HG02623 (cell line): ENCODE results near the gene TSC22D1.

Source experiments
- ATAC-seq: cut with Tn5 transposase; IDR thresholded peaks from one replicate; pipeline ENCODE4 v1.9.1; 2021; ENCODE audit warnings: moderate library complexity; ENCODE audit not compliant: unreplicated experiment

The TSC22D1 gene

DNA sequence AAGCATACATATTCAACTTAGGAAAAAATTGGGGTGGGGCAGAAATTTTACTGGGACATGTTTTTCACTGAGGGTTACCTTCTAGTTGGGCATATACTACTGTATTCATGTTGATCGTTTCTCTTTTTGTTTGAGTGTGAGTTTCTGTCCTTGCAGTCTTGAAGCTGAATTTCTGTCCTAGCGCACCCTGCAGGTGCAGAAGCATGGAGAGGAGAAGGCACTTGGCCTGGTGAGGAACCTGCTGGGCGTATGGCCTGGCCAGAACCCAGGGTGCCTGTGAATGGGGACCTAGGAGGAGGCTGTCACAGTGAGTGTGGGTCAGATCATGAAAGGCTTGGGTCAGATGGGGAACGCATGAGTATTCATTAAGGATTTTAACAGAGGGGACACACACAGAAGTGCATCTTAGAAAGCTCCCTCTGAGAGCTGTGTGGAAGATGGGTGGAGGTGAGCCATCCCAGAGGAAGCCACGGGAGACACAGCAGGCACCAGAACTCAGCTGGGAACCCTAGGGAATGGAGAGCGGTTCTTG, 165.7 kb downstream of the TSC22D1 start:
- no peak for ATAC-seq

DNA sequence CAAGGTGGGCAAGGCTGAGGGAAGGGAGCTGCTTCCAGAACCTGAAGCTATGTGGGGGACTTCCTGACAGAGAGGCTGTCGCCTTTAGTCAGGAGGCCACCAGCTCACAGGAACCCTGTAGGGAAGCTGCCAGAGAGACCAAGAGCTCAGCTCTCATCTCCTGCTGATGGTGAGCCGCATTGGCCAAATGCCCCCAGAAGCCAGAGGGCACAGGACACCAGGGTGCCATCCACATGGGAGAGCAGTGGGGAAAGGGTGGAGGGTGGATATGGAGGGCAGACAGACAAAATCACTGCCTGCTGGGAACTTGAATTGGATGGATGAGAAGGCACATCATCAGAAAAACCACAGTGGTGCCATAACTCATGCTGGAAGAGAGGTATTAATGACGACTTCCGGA, 166.5 kb downstream of the TSC22D1 start:
- no peak for ATAC-seq

DNA sequence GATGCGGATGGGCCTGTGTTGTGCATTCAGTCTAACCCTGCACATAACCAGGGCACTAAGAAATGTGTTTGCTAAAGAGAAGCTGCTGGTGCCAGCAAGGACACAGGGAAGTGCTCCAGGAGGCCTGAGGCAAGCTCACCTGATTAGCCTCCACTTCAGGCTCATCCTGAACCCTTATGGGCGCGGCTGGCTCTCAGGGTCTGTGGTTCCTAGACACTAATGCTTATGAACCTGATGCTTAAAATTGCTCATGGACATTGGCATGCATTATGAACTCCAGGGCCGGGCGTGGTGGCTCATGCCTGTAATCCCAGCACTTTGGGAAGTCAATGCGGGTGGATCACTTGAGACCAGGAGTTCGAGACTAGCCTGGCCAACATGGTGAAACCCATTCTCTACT, 168.2 kb downstream of the TSC22D1 start:
- no peak for ATAC-seq

DNA sequence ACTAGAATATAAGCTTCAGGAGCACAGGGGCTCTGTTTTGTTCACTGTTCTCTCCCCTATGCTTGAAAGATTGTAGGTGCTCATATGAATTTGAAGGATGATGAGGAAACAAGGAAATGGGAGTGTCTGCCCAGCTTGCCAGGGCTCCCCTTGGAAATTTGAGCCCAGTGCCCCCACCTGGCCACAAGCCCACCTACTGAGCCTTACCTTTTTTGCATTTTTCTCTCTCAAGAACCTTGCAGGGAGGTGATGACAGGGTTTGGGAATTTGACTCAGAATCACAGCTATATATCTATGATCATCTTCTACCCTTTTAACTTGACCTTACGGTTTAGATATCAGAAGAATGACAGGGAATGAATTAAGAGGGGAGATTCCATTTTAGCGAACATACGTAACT, 168.8 kb downstream of the TSC22D1 start:
- no peak for ATAC-seq

DNA sequence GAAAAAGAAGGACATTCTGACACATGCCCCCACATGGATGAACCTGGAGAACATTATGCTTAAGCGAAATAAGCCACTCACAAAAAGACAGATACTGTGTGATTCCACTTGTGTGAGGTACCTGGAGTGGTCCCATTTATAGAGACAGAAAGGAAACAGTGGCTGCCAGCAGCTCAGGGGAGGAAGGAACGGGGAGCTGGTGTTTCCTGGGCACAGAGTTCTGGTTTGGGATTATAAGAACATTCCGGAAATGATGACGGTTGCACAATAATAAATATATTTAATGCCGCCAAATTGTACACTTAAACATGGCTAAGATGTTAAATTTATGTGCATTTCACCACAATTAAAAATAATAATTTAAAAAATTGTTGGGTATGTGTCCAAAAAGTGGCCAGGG, 169.5 kb downstream of the TSC22D1 start:
- ATAC-seq = no peak

DNA sequence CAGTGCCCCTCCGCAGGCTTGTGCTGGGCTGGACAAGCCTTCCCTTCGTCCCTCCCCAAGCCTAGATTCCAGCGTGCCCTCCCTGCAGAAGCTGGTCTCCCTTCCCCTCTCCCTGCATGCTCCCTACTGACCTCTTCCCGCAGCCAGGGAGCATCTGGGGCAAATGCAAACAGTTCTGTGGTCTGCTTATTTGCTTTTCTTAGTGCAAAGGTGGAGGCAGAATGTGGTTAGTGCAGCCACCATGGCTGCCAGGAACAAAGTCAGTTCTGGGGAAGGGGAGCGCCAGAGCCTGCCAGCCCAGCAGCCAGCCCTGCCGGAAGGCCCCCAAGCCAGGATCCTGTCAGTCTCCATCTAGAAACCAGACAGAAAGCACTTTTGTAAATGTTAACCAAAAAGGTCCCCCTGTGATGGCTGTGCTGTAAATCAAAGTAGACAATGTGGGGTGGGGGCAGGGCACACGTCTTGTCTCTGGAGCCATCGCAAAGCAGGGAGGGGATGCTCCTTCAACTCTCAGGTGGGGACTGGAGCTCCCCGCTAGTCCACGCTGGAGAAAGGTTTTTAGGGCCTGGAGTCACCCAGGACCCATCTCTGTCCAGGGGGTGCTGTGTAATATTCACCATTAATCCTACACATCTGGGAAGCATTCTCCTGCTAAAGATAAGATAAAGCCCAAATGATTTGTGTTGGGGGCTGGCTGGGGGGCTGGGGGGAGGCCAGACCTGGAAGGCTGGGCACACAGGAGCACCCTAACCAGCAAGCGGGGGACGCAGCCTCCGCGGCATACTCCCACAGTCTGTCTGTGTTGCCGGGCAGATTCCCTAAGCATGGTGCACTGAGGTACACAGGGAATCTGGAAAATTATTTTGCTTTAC, 171.6 kb downstream of the TSC22D1 start:
- ATAC-seq = no peak

DNA sequence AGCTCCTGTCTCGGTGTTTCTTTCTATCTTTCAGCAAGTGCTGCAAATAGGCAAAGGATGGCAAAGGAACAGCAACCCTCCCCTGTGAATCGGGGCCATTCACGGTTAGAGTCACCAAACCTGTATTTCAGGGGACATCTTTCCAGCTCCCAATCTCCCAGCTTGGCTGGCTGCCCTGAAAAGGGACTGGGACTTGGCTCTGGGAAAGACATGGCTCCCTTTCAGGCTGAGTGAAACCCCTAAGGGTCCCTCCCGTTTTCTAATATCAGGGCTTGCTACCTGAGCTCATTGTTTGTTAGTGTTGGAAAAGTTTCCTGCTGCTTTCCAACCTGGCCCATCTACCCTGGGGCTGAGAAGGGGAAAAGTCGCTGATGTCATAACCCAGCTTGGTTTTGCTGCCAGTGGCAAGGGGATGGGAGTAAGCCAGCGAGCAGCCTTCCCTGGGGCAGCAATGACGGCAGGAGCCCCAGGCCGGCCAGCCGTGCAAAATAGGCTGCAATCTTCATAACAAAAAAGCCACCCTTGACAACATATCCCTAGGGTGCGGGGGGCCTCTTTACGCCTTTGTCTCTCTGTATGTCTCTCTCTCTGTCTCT, 172.6 kb downstream of the TSC22D1 start:
- no peak for ATAC-seq

DNA sequence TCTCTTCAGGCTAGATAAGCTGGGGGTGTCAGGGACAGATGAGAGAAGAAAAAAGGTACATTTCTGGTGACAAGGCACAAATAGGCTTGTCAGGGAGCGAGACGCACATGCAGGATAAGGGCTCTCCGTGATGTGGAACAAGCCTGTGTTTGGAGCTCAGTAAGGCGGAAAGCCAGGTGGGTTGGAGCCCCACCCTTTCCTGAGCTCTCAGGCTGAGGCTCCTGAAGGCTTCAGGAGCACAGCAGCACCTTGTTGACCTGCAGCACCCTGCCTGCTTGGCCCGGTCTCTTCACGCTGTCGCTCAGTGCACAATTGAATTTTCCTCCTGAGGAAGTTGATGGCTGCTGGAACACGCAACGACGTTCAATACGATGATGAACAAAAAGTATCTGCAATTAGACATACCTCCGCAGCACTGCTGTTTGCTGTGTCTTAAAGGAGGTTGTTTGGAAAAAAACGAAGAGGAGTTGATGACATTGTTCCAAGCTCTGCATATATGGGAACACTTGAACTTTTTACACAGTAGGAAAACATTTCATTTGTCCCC, 173.2 kb downstream of the TSC22D1 start:
- ATAC-seq = no peak

DNA sequence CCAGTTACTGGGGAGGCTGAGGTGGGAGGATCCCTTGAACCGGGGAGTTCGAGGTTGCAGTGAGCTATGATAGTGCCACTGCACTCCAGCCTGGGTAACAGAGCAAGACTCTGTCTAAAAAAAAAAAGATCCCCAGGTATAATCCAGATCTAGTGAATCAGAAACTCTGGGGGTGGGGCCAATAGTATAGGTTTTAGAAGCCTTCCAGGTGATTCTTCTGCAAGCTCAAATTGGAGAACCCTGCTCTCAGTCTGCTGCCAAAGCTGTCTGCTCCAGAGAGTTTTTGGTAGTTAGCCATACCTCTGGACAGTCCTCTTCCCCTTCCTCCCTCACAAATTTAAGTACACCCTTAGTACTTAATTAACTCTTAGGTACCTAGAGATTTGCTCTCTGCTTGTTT, 174.6 kb downstream of the TSC22D1 start:
- ATAC-seq = no peak

DNA sequence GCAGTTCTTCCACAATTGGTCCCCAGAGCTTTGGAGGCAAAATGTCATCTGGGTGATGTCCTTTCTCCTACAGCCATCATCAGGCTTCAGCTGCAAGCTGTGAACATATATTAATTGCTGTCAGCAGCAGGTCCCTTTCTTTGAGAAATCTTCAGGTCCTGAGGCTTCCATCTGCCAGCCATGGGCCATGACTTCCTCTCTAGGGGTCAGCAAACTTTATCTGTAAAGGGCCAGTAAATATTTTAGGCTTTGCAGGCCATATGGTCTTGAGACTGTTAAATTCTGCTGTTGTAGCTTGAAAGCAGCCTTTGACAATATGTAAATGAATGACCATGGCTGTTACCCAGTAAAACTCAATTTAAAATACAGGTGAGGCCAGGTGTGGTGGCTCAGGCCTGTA, 175.4 kb downstream of the TSC22D1 start:
- ATAC-seq = no peak

DNA sequence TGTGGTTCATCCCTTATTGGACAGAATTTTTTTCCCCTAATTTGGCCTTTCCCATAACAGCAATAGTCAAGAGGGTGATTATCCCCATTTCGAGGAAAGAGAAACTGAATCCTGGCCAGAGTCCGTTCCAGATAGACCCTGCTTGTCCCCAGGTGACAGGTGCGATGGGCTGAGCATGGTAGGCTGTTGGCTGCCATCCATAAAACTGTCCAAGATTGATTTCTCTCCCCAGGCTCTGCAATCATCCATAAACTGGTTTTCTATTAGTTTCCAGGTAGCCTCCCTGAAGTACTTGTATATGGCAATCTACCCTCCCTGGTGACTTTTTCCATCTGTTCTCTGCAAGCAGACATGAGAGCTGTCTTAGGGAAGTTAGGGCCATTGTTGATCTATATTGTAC, 177.1 kb downstream of the TSC22D1 start:
- ATAC-seq = no peak

DNA sequence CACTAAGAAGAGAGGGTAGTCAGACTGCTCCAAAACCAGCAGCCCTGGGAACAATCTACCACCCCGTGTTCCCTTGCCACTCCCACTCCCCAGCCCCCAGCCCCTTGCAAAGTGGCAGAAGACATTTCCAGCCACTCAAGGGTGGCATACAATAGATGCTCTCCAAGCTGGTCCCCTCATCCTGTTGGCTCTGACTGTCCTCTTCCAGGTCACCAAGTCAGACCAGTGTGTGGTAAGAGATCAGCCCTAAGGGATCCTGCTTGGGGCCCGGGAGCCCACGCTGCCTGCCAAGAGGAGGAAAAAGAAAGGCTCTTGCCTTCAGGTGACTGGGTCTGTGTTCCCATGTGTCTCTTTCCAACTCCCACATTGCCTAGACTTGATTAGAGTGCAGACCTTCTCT, 177.5 kb downstream of the TSC22D1 start:
- no peak for ATAC-seq

DNA sequence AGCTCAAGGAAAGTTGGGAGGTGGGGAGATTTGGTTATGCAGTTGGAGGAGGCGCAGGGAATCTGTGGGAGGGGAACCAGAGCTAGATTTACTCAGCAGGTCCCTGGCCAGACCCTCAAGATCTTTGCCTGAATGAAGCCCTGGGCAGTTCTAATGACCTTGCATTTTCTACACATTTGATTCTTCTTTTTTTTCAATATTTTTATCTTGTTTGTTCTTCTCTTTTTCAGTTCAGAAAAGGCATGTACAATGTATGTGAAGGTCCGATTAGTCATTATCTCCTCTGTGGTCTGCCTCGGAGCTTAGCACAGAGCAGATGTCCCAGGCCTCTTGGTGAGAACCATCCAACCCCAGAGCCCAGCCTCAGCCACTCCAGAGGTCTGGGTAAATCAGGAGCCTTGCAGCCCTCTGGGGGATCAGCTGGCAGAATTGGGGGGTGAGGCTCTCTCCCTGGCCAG, 178.3 kb downstream of the TSC22D1 start:
- no peak for ATAC-seq

DNA sequence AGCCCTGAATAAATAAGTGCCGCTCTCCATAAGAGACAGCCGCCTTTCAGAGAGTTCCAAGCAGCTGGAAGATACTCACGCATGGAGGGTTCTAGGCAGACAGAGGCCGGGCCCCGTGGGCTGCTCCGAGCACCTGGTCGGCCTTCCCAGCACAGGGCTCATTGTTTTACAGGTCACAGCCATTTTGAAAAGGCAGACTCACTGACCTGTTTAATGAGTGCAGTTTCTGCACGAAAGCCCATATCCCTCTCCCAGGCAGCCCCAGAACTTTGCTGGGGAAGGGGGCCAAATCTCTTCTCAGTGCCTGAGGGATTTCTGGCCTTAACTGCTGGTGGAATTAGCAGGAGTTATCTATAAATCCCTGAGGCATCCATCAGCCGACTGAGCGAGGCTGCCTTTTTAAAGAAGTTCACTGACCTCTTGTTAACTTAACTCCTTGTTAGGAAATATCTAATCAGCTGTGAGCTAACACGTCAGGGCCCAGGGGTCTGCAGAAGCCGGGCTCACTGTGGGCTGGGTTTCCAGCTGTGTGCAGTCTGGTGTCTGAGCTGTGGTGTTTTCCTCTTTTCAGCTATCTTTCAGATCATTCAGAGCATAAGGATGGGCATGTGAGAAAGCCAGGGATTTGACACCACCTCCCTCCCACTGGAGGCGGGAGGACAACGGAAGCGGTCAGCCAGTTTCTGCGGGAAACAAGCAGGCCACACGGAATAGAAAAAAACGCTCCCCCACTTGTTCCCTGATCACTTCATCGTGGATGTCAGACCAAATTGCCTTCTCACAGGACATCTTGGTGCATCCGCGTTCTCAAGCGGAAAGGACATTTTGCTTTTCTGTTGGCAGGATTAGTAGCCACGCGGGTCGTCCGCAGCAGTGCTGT, 179.2 kb downstream of the TSC22D1 start:
- no peak for ATAC-seq

DNA sequence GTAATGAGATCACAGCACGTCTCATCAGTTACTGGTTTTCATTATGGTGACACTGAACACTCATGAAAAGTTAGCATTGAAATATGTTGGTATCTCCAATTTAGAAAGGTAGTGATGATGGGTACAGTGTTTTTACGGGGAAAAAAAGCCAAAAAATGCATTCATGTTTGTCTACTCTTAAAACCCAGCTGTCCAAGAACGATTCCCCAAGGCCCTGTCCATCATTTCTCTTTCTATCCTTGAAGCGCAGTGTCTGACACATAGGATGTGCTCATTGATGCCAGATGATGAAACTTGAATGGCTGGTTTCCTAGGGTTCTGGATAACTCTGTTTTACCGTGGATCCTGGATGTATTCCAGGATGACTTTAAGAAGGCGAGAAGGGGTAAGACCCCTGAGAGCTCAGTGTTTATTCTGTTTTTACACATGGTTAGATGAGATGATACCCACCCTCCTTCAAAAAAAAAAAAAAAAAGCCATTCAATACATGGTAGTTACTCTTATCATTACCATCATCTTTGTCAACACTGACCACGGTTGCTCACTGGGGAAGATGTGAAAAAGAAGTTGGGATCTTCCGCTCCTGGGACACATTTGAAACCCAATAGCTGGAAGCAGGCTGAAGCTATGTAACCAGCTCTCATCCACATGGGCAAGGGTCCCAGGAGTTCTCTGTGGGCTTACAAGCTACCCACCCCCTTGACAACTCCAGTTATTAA, 180.0 kb downstream of the TSC22D1 start:
- no peak for ATAC-seq

DNA sequence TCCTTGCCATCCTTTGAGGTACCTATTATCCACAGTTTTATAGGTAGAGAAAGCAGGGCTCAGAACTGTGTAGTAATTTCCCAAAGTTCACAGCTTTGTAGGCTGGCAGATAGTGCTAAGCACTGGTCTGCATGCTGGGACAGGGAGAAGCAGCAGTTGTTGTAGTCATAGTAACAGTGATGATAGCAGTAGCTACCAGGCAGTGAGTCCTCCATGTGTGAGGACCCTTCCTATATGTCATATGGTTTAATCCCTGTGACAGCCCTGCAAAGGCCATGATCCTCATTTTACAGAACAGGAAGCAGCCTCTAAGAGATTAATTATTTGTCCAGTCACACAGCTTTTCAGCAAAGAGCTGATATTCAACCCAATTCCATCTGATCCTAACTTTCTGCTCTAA, 181.5 kb downstream of the TSC22D1 start:
- ATAC-seq = no peak

DNA sequence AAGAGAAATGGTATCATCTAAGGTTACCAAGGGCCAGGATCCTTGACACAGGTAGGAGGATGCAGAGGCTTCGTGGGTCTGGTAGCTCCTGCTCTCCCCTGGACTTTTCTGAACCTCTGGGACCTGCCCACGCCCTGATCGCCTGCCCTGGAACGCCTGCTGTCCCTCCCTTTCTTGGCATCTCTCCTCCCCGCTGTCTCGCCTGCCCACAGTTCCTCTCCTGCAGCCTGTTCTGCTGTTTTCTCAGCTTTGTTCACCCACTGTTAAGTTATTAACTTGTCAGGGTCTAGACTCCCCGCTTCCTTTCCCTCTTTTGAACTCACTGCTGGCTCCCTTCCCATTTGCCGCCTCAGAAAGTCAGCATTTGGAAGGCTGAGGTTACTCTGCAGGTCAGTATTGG, 182.7 kb downstream of the TSC22D1 start:
- no peak for ATAC-seq

DNA sequence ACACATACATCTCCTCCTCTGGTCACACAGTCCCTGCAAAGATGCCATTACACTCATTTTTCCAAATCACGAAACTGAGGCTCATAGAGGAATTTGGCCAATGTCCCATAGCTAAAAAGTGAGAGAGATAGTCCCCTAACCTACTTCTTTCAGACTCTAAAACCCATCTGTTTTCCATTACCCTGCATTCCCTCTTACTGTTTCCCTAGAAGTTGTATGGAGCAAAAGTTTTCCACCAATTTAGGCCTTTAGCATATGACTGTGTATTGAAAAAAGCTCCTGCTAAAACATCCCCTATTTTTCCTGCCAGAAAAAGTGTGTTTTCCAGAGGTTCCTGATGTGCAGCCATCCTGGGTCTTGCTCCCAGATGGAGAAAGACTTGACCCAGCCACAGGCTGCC, 186.3 kb downstream of the TSC22D1 start:
- no peak for ATAC-seq

DNA sequence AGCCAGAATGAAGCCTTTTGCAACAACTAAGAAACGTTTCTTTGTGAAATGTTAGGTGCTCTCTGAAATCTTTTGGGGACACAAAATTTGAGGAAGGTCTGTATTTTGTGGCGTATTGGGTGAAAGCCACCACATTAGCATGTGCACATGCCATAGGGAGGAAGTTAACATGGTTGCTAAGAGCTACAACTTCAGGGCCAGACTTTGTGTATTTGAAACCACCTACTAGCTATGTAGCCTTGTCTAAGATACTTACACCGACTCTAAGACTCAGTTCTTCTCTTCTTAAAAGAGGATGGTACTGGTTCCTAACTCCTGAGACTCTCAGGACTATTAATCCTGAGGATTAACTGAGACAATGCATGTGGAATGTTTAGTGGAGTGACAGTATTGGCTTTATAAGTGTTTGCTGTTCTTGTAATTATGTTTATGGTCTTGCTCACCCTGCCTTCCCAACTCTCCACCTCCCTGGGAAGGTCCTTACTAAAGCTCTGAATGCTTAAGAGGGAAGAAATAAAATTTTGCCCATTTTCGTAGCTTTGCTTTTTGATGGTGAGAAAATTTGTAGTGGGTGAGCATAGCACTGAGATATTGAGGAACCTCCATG, 187.0 kb downstream of the TSC22D1 start:
- no peak for ATAC-seq
